Measurements from ENCODE around the gene CDH4.

DNA sequence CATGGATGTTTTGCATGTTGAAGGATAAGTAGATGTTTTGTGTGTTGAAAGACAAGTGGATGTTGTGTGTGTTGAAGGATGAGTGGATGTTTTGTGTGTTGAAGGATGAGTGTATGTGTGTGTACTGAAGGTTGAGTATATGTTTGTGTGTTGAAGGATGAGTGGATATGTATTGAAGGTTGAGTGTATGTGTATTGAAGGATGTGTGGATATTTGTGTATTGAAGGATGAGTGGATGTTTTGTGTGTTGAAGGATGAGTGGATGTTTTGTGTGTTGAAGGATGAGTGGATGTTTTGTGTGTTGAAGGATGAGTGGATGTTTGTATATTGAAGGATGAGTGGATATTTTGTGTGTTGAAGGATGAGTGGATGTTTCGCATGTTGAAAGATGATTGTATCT lies 325.0 kb downstream of the CDH4 start:
- TF ChIP-seq, protein P1, sequence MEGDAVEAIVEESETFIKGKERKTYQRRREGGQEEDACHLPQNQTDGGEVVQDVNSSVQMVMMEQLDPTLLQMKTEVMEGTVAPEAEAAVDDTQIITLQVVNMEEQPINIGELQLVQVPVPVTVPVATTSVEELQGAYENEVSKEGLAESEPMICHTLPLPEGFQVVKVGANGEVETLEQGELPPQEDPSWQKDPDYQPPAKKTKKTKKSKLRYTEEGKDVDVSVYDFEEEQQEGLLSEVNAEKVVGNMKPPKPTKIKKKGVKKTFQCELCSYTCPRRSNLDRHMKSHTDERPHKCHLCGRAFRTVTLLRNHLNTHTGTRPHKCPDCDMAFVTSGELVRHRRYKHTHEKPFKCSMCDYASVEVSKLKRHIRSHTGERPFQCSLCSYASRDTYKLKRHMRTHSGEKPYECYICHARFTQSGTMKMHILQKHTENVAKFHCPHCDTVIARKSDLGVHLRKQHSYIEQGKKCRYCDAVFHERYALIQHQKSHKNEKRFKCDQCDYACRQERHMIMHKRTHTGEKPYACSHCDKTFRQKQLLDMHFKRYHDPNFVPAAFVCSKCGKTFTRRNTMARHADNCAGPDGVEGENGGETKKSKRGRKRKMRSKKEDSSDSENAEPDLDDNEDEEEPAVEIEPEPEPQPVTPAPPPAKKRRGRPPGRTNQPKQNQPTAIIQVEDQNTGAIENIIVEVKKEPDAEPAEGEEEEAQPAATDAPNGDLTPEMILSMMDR (IDR thresholded peaks at IDR 0.05) = no peak
- no peak for TF ChIP-seq POLR2A (IDR thresholded peaks at IDR 0.05)
